HUDEP-2 (cell line): ENCODE data around the gene GRM8.

Experiments
- DNase-seq, 76 experiments: peaks; one replicate each; lab custom pipeline; 2025; ENCODE audit not compliant: unreplicated experiment in 76 of 76; lab: John Stamatoyannopoulos, UW

GRM8 gene

DNA sequence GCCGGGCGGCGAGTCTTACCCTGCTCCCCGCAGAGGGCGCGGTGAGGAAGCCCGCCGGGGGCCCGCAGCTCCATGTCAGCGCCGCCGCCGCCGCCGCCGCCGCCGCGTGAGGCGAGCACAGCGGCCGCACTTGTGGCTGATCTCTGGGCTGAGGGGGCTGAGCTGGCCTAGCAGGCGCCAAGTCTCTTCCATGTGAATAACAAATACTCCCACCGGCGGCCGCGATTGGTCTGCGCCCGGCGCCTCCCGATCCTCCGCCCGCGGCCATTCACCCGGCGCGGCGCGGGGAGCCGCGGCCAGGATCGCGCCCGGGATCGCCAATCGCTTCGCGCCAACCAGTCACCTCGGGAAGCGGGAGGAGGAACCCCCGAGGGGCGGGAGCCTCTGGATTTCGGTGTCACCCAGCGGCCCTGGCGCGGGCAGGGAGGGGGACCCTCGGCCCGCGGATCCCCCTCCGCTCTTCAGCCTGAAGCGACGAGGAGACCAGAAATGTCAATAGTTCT is at the start of gene GRM8:
TSS of gene GRM8 (minus strand) at position 164 of the 503 bp plus-strand sequence.
- peak in 5 of 76 experiments; percentile 2 to 27 (median 13) for DNase-seq

DNA sequence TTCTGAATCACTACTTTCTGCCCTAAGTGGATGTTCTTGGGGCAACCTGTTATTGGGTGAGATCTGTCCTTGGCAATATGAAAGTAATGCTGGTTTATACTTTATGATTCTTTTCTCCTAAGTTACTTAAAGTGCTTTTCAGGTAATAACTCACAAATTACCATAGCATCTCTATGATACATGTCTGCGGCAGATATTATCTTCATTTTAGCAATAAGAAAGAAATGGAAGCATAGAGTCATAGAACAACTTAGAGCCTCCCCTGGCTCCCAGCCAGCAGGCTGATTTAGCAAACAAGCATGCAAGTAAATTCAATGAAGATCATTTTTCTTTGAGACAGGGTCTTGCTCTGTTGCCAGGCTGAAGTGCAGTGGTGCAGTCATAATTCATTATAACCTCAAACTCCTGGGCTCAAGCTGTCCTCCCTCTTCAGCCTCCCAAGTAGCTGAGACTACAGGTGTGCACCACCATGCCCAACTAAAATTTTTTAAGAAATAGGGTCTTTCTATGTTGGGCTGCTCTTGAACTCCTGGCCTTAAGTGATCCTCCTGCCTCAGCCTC is 38.1 kb upstream of the GRM8 start:
- no peak for DNase-seq

DNA sequence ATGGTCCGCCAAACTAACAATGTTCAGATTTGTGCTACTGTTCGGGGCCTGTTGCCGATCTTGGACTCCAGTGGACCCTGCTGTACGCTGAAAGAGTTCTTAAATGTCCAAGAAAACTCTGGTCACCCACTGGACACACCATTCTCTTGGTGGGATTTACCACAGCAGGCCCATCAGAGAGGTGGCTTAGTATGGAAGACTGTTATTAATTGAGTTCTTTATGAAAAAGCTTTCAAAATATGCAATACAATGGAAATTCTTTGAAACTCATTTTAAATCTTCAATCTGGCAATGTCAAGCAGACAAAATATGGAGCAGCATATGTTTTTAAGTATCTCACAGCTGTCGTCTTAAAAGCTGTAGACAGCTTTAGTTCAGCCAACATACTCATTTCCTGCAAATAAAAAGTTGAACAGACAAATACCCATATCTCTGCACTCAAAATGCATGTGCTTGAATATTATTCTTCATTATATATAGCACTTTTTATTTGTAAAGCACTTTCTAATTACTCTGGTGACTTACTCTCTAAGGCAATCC is 37.4 kb upstream of the GRM8 start:
- DNase-seq = no peak

DNA sequence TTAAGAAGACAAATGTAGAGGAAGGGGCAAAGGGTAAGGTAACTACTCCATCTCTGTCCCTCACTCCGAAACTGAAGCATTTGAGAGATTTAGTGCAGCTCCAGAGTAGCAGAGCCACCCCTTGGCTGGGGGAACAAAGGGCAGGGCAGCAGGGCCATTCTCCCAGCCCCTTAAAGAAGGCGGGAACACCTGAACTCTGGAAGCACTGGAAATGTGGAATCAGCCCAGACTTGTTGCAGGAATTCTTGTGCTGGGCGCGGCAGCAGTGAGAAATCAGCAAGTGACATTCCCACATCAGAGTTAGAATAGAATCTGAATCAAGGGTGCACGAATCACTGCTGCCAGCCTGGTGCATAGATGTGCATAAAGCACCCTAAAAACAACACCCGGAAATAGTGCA is 34.4 kb upstream of the GRM8 start:
- no peak for DNase-seq

DNA sequence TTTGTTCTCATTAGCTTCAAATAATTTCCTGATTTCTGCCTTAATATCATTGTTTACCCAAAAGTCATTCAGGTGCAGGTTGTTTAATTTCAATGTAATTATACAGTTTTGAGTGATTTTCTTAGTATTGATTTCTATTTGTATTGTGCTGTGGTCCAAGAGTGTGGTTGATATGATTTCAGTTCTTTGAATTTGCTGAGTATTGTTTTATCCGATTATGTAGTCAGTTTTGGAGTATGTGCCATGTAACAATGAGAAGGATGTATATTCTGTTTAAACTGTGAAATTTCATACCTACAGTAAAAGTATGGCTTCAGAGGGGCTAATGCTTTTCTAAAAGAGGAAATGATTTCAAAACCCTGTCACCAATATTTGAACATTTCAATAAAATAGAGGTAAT is 17.4 kb upstream of the GRM8 start:
- no peak for DNase-seq

DNA sequence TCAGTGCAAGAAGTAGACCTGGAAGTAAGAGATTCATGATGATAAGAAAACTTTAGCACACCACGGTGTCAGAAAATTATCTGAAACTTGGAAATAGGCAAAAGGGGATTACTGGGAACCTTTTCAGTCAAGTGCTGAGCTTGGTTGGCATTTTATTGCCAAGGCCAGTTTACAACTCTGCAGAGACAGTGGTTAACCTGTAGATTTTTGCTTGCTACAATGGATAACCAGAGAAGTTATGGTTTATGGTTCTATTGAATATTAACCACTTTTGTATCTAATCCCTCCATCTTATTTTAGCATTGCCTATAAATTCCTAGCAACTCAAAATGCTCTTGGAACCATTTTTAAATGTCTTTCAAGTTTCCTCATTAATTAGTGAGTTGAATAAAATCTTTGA is 13.3 kb upstream of the GRM8 start:
- DNase-seq = no peak

DNA sequence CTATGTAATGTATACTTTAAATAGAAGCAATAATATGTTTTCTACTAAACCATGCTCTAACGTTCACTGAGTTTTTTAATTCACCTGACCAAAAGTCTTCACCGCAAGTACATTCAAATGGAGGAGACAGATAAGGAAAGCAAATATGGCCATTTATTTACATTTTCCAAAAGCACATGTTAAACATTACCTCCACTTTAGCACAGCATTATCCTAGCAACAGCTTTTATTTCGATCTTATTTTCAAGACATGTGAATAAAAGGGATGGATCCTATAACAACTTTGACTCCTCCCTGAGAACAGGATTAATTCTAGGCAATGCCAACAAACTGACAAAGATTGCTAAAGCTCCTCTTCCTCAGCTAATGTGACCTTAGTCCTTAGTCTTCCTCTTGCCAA is 11.5 kb upstream of the GRM8 start:
- no peak for DNase-seq

DNA sequence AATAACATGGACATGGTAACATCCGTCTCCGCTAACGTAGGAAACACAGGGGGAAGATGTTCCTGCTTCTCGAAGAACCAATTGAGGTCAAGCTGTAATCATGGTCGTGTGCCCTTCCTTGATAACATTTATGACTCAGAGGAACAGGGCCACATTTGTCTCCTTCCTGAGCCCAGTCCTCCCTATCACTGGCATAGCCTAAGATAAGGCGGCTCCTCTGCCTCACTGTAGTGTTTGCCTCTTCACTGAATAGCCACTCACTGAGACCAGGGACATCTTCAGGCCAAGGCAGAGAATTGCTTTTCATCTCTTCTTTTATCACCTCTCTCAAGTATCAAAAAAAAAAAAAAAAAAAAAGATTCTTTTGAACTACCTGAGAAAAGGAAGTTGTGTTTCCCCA is 5.4 kb upstream of the GRM8 start:
- DNase-seq = peak in 37 of 76 experiments; percentile 2 to 60 (median 25)

DNA sequence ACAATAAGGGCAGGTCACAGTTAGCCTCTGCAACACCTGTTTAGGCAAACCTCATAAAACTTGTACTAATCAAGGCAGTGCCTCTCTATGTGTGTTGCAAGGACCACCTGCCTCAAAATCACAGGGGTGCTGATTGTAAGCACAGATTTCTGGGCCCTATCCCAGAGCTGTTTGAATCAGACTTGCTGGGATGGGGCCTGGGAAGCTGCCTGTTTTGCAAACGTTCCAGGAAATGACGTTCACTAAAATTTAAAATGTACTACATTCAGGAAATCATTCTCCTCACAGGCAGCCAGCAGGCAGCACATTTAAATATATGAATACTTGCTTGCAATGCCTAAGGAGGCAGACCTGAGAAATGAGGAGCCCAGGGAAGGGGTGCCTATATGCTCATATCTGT is 4.3 kb upstream of the GRM8 start:
- no peak for DNase-seq

DNA sequence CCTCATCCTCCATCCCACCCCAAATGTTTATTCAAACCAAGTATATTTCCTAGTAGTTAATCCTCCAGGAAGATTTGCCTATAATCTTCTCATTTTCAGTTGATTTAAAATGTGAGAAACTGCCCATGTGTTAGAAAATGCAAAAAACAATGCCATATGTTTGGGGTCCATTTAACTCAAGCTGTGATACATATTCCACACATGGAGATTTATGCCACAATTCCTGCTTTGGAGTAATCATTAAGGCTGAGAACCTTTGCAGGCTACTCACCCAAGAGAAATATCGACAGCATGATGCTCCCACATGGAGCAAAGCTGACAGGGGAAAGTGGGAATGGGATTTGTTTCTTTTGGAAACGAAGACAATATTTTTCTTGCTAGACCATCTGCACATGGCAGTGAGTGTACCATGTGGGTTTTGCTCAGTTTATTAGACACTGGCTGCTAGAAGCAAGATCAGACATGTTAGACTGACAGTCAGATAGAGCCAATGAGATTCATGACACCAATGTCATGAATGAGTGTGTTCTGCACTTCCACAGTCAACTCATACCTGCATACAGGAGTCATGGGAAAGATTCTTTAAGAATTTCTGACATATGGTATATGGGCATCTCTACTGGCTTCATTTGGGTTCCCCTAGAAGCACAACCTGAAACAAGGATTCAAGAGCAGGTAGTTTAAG is 3.4 kb upstream of the GRM8 start:
- no peak for DNase-seq

DNA sequence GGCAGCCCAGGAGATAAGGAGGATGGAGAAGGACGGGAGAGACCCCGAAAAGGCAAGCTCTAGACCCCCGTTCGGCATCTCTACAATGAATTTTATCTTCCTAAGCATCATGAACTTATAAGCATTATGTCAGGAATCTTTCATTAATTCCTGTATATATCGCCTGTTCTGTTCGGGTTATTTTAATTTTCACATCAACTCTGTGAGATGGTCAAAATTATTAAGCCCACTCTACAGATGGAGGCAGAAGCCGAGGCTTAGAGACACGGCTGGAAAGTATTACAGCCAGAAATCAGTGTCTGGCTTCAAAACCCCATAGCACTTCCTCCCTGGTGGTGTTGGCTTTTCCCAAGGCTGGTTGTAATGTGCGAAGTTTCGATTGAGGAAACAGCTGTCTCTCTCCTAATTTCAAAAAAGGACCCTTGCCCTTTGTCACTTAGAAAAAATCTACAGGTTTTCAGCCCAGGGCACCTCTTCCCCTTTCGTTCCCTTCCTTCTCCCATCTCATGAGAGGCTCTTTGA is 1.5 kb upstream of the GRM8 start:
- no peak for DNase-seq

DNA sequence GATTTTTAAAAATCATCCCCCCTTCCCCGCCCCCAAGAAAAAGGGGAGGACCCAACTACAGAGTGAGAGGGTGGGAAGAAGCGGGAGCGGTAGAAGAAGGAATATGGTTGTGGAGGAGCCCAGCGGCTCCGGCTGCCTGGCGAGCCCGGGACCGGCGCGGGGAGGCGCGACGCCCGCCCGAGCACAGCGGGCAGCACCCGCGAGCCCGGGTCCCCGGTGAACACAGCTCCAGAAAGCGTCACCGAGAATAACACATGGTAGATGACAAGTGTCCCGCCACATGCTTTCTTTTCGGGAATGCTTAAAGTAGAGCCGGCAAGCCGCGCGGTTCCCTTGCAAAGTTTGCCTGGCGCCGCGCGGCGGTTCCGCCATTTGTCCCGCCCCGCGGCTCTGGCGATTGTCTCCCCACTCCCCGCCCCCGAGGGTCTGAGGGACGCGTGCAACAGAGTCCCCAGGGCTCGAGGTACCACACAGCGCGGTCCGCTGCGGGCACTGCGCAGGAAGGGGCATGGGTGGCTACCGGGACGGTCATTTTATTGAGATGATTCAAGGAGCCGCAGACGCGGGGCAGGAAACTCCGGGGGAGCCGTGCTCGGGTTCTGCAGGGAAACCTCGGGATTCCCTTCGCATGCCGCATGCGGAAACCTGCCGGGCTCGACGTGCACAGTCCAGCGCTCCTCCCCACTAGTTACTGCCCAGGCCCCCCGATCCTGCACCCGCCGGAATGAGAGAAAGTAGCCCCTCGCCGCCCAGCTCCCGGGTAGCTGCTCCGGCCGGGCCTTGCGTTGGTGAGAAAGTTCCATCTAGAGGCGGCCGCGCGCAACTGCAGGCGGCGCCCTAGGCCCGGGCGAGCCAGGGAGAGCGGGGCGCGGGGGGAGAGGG is 781 bp upstream of the GRM8 start:
- DNase-seq = peak in 38 of 76 experiments; percentile 2 to 60 (median 26)

DNA sequence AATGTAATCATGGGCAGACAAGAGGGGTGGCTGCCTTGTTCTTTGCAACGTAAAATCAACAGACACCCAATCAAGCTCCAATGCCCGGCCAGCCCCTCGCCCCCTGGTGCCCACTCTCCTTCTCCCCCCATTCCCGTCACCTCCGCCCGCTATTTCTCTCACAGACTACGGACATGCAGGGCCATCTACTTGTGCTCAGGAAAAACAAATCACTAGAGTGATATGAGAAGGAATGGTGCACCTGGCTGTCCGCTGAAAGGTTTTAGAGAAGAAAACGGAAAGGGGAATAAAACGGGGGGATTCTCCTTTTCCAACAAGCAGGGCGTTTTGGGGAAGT is 396 bp downstream of the GRM8 start:
- no peak for DNase-seq

DNA sequence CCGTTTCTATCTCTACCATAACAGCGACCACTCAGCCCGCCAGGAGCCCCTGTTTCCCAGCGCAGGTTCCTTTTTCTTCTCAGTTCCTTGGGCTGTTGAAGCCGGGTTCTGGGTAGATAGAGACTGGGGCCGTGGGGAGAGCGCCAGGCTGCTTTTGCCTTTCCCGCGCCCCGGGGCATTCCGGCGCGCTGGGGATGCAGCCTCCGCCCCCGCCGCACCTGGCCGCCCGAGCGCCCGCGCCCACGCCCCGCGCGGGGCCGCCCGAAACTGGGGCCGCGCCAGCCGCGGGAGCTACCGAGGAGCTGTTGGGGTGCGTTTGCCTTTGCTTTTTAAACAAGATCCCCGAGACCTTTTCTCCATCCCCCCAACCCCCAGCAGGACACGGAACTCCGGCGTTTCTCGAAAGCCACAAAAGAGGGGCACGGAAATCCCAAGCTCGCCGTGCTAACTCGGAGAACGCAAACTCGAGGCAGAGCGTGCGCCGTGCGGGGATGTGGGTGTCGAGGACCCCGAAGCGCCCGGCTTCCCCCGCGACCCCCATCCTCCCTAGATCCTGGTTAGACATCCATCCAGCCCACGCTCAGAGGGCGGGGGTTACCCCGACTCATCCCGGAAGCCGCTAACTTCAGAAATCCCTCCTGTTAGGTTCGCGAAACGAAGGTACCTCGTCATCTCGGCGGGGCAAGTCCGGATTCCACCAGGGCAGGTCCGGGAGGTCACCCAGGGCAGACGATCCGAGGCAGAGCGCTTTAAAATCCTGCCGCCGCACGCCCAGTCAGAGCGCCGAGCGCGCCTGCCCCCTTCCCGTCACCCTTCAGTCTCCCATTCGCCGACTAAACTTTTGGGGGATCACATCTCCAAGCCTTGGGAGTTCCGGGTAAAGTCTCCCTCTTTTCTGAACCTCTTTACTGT is 1.0 kb downstream of the GRM8 start:
- DNase-seq = no peak

DNA sequence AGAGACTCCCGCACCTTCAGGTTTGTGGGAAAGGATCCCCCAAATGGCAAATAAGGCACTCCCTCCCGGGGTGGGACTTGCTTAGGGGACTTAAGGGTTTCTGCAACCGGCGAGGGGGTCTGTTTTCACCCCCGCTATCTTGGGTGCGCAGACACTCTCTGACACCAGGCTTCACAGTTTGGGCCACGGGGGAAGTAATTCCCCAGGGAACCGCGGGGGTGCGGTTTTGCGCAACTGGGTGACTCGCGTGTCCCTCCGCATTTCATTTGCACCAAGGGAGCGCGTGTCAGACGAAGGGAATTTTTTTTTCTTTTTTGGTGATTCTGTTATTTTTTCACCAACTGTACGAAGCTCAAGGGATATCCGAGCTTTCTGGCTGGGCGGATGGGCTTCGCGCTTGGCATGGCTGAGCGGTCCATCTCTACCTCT is 1.7 kb downstream of the GRM8 start:
- DNase-seq = no peak

DNA sequence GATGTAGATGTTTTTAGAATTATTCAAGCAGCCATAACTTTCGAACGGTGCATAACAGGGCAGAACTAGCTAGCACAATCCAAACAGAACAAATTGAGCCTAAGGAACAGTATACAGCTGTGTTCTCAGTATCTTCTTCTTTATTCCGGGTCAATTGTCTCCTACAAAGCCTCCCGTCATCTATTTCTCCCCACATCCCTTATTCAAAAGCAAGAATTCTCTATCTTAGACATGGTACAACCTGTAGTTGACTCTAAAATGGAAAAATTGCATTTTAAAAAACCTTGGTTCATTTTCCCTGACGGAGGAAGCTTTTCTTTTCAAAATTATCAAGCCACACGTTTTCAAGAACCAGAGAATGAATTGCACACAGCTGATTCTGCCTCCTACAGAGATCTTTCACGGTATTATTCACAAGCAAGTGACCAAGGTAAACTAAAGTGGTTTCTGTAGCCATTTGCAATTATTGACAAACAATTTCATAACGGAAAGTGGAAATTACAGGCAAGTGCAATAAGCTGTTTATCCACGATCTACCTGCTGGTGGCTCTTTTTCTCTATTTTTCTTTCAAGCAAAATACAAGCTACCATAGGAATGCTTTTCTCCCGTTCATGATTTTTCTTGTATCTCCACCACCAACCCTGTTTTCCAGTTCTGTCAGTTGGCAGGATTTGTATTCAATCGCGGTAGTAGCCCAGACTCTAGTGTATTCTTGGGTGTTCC is 2.3 kb downstream of the GRM8 start:
- no peak for DNase-seq

DNA sequence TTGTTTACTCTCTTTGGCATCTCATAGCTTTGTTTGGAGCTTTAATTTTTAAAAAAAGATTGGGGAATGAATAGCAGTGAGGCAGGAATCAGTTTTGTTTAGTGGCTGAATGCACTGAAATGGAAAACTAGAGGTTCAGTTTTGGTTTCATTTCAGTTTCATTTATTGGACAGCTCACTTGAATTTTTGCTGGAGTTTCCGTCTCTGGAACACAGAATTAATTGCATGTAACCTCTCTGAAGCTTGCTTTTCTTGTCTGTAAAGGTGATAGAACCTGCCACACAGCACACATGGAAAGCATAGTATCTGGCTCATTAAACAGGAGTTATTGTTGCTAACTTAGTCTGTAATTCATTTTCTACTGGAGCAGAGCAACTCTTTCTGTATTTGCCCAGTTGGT is 7.1 kb downstream of the GRM8 start:
- DNase-seq = no peak

DNA sequence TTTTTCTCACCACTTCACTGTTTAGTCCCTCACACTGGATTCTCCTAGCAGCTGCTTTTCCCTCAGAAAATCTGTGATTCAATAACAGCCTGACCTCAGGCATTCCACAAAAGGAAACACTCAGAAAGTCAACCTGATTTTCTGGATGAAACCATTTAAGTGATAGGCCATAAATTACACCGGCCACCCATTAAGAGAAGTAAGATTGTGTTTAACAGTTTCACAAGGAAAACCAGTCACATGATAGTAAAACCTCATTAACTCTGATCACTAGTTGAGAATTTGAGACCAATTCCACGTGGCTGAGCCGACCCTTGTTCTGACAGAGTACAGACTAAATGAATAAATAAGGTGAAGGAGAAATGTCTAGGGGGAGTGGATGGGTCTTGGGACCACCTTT is 7.7 kb downstream of the GRM8 start:
- no peak for DNase-seq

DNA sequence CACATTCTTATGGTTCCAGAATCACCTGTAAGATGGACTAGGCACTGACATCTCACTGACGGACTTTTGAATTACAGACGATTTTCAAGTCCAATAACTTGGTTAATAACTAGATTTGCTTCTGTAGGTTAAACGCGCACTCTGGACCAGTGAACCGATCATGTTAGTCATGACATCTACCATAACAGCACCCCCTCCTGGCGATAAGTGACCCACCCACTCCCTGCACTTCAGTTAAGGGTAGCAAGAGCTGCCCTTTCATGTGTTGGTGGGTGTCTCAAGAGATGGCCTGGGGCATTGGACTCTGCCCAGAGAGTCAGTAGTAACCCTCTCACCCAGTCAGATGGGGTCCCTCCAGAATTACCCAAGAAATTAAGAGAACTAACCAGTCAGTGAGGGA is 12.9 kb downstream of the GRM8 start:
- DNase-seq = peak in 9 of 76 experiments; percentile 2 to 26 (median 10)
